Esophagus muscularis mucosa (tissue), 4 donors: ENCODE measurements around the gene CARMIL3. TPM values are rescaled to one million over a fixed set of nuclear protein-coding genes. Genes with fewer than 3 reads are reported as not detected.

Source experiments
- DNase-seq: peaks from one replicate; pipeline ENCODE4 v3.0.0-alpha.2; 2017; ENCODE audit errors: extremely low spot score
- H3K27ac ChIP-seq, 4 donors: fragments of 200-600 bp; sonication (generic); replicated peaks in 1 of 4; 1 replicate in 3 of 4; 2 replicates in 1 of 4; pipeline ENCODE4 v1.5.1; 2016 to 2019; ENCODE audit warnings: mild to moderate bottlenecking in 1 of 4
- H3K27me3 ChIP-seq, 4 donors: fragments of 200-600 bp; sonication (generic); one replicate each; pipeline versions ENCODE4 v1.5.1 to v1.6.0; 2016 to 2019
- H3K36me3 ChIP-seq, 4 donors: fragments of 200-600 bp; sonication (generic); one replicate each; pipeline ENCODE4 v1.5.1; 2016 to 2019
- H3K4me1 ChIP-seq, 4 donors: fragments of 200-600 bp; sonication (generic); one replicate each; pipeline ENCODE4 v1.5.1; 2016 to 2019
- H3K4me3 ChIP-seq, 4 donors: fragments of 200-600 bp; sonication (generic); 1 replicate in 2 of 4; 2 replicates in 2 of 4; pipeline ENCODE4 v1.5.1; 2016 to 2019; ENCODE audit warnings: mild to moderate bottlenecking in 4 of 4, moderate library complexity in 1 of 4
- H3K9me3 ChIP-seq, 4 donors: fragments of 200-600 bp; sonication (generic); 1 replicate in 3 of 4; 2 replicates in 1 of 4; pipeline ENCODE4 v1.5.1; 2016 to 2019
- CTCF ChIP-seq, 3 experiments: fragments of 200-600 bp in 2 of 3; fragments of 450-650 bp in 1 of 3; sonication (generic) in 2 of 3; IDR thresholded peaks; one replicate each; pipeline ENCODE4 v1.5.1; 2017 to 2019; ENCODE audit warnings: antibody characterized with exemption in 3 of 3, mild to moderate bottlenecking in 2 of 3, moderate library complexity in 1 of 3
- EP300 ChIP-seq: sonication (generic); formaldehyde crosslinking; IDR thresholded peaks from one replicate; pipeline ENCODE4 v1.6.1; 2017; ENCODE audit warnings: antibody characterized with exemption
- POLR2A ChIP-seq: fragments of 450-650 bp; IDR thresholded peaks from one replicate; pipeline ENCODE4 v1.6.1; 2017; ENCODE audit warnings: antibody characterized with exemption, moderate library complexity, mild to moderate bottlenecking, low read depth
- POLR2AphosphoS5 ChIP-seq, 2 donors: sonication (generic); formaldehyde crosslinking; IDR thresholded peaks; one replicate each; pipeline ENCODE4 v1.6.1; 2017; ENCODE audit warnings: antibody characterized with exemption in 2 of 2
- WGBS: methylation state at CpG from one replicate; pipeline ENCODE4 v1.1.5; 2018; 5-methylcytosine and 5-hydroxymethylcytosine counted together
- intact Hi-C: fragments of 100-400 bp; cut with DNase I; formaldehyde crosslinking; loops from one replicate; pipeline ENCODE4 v1.15.1; 2023
- total RNA-seq, 4 donors: library from RNA; depleted of rRNA; stranded (reverse); fragments of >200 nt; gene quantifications; one replicate each; pipeline versions ENCODE4 v1.1.0 to v1.2.1, GENCODE V29; 2016

CARMIL3 gene
- total RNA-seq, 4 donors from 2014 or later = 0.17 to 0.29 TPM; not detected in 2

DNA sequence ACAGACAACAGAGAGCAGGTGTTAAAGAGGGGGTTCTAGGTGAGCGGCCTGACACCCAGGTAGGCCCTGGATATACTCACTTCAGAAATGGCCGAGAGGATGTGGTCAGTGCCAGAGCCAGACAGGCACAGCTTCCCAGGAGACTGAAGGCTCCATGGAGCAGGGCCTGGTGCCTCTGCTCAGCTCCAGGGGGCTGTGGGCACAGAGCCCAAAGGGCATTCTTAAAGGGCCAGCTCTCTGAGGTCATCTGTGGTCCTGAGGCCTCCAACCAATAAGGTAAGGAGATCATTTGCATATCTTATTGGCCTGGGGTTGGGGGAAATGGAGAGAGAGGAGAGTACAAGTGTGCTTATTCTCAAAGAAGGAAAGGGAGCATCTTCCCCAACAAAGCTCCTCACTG is 32.6 kb downstream of the CARMIL3 start:
- no peaks in the 10 kb centered on the region for H3K27me3 ChIP-seq
- 90% methylated on average over 2 of the region's 2 CpGs for WGBS
- peaks cover 9 to 15% (median 14%) of the 10 kb centered on the region in 4 donors for H3K4me1 ChIP-seq
- no peaks in the 10 kb centered on the region for H3K9me3 ChIP-seq
- intact Hi-C loops = no loop called here
- H3K27ac ChIP-seq = no peak overlapping the region
- TF ChIP-seq EP300 (no peak), POLR2AphosphoS5 (IDR thresholded peaks at IDR 0.05) (no peak), CTCF (IDR thresholded peaks at IDR 0.05) (no peak), POLR2A (no peak)
- no peak for DNase-seq
- H3K36me3 ChIP-seq = no peaks in the 10 kb centered on the region
- H3K4me3 ChIP-seq = no peak overlapping the region

DNA sequence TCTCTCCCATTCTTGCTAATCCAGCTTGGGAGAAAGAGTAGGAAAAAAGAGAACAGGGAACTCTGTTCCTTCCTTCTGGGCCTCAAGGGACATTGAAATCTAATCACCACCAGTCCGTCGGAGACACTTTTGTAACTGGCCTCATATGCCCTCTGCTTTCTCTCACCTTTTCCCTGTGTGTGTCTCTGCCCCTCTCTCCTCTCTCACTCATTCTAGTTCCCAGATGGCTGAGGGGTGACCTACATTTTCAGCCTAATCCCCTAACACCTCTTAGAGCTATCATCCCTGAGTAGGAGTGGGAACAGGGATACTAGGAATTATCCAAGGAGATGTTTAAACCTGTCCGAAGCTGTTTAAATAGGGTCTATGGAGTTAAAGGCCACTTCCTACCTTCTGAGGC is 33.4 kb downstream of the CARMIL3 start:
- H3K27me3 ChIP-seq = no peaks in the 10 kb centered on the region
- H3K27ac ChIP-seq = no peak overlapping the region
- DNase-seq = no peak
- H3K4me3 ChIP-seq = no peak overlapping the region
- TF ChIP-seq POLR2A = no peak
- H3K36me3 ChIP-seq = no peaks in the 10 kb centered on the region
- no peaks in the 10 kb centered on the region for H3K9me3 ChIP-seq
- H3K4me1 ChIP-seq = peaks cover 9 to 15% (median 14%) of the 10 kb centered on the region in 4 donors
- intact Hi-C loops = no loop called here
- WGBS = 90% methylated on average over 3 of the region's 3 CpGs

DNA sequence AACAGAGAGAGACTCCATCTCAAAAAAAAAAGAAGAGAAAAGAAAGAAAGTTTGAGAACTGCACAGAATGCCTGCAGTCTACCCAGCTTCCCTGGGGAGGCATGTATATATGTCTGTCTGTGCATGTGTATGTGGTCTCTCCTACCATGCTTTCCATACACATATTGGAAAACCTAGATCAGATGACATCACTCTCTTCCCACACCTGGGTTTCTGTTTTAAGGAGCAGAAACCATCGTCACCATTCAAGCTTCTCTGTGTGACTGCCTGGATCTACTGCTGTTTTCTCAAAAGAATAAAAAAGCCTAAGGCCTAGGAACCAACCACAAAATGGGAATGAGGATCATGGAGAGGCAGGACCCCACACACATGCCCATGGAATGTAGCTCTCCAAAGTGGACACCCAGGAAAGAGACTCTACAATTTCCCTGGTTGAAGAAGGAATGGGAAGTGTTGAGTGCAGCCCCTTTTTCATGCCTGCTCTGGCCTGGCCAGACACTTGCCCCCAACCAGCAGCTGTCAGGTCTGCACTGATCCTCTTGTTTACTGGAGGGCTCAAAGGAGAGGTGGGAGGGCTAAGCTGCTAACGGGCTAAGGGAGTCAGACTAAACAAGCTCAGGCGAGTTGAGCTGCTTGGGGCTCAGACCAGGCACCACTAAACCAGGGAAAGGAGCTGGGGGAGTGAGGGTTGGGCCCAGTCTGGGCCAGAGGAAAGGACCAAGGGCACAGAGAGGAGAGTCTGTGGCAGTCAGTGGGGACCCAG is 34.6 kb downstream of the CARMIL3 start:
- DNase-seq = no peak
- H3K9me3 ChIP-seq = no peaks in the 10 kb centered on the region
- TF ChIP-seq CTCF (IDR thresholded peaks at IDR 0.05) (no peak), POLR2A (no peak)
- 90% methylated on average over 3 of the region's 3 CpGs for WGBS
- no peak overlapping the region for H3K4me3 ChIP-seq
- H3K27ac ChIP-seq = no peak overlapping the region
- peaks cover 4 to 6% (median 5%) of the 10 kb centered on the region in 4 donors for H3K4me1 ChIP-seq
- no peaks in the 10 kb centered on the region for H3K36me3 ChIP-seq
- intact Hi-C loops = no loop called here
- no peaks in the 10 kb centered on the region for H3K27me3 ChIP-seq

DNA sequence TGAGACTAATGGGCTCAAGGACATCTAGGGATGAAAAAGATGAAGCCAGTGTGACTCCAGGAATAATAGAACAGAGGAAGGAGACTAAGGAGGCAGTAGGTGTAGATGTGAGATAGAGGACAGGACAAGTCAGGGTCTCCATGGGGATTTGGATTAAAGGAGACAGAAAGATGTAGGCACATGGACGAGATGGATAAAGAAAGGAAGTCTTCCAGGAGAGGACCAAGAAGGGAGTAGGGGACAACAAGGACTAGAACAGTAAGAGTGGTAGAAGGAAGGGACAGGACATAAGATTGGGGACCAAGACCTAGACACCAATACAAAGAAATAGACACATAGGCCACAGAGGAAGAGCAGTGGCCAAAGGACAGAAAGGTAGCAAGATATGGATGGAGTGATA is 35.2 kb downstream of the CARMIL3 start:
- Histone ChIP-seq H3K27me3 (no peaks in the 10 kb centered on the region), H3K4me1 (no peaks in the 10 kb centered on the region), H3K4me3 (no peak overlapping the region), H3K27ac (no peak overlapping the region), H3K9me3 (no peaks in the 10 kb centered on the region), H3K36me3 (no peaks in the 10 kb centered on the region)
- WGBS = 75% methylated on average over 1 of the region's 1 CpG
- DNase-seq = no peak
- TF ChIP-seq EP300 (no peak), CTCF (IDR thresholded peaks at IDR 0.05) (no peak), POLR2A (no peak), POLR2AphosphoS5 (IDR thresholded peaks at IDR 0.05) (no peak)
- intact Hi-C loops = no loop called here

- H3K27ac ChIP-seq = no peak overlapping the region
- H3K27me3 ChIP-seq = no peaks in the 10 kb centered on the region
- TF ChIP-seq EP300 (no peak), POLR2A (no peak), POLR2AphosphoS5 (IDR thresholded peaks at IDR 0.05) (no peak), CTCF (IDR thresholded peaks at IDR 0.05) (no peak)
- no peaks in the 10 kb centered on the region for H3K36me3 ChIP-seq
- H3K4me1 ChIP-seq = peaks cover 1 to 6% (median 3%) of the 10 kb centered on the region in 4 donors
- WGBS = 83% methylated on average over 2 of the region's 2 CpGs
- no peaks in the 10 kb centered on the region for H3K9me3 ChIP-seq
- H3K4me3 ChIP-seq = no peak overlapping the region
- intact Hi-C loops = no loop called here
- DNase-seq = no peak
Measured at GRCh38 chr14:24088095-24088494, 36.3 kb downstream of the CARMIL3 start.
